NCI-H774 (cell line): ENCODE results near the gene SLC11A1.

ENCODE experiments used
- DNase-seq: peaks from one replicate; lab custom pipeline; 2025; lab: John Stamatoyannopoulos, UW

SLC11A1 gene, protein sequence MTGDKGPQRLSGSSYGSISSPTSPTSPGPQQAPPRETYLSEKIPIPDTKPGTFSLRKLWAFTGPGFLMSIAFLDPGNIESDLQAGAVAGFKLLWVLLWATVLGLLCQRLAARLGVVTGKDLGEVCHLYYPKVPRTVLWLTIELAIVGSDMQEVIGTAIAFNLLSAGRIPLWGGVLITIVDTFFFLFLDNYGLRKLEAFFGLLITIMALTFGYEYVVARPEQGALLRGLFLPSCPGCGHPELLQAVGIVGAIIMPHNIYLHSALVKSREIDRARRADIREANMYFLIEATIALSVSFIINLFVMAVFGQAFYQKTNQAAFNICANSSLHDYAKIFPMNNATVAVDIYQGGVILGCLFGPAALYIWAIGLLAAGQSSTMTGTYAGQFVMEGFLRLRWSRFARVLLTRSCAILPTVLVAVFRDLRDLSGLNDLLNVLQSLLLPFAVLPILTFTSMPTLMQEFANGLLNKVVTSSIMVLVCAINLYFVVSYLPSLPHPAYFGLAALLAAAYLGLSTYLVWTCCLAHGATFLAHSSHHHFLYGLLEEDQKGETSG

DNA sequence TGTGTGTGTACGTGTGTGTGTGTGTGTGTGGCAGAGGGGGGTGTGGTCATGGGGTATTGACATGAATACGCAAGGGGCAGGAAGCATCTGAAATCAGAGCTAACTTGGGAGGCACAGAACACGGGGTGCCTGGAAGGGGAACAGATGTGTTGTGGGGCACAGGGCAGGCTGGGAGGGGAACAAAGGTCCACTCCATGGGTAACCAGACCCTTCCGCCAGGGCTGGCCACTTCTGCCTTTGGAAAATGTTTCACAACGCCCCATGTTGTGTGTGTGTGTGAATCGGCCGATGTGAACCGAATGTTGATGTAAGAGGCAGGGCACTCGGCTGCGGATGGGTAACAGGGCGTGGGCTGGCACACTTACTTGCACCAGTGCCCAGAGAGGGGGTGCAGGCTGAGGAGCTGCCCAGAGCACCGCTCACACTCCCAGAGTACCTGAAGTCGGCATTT is at the start of gene SLC11A1:
SLC11A1 (plus strand) TSS at position 358 of the 451 bp plus-strand sequence. CDS start 96 bp downstream, outside the sequence.
- no peak for DNase-seq

DNA sequence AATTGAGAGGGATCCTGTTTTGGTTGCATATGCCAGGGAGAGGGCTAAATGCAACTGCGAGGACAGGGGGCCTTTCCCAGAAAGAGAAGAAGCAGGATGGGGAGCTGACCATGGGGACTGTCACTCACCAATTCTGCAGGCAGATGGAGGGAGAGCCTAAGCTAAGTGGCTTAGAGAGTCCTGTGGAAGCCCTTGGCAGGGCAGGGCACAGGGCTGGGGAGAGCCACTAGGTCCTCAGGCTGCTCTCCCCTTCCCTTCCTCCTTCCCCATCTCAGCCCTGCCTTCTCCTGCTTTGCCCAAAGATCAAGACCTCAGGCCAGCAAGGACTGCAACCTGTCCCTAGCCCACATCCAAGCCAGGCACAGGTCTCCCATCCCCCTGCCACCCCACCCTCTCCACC is 49.8 kb upstream of the SLC11A1 start:
- no peak for DNase-seq

DNA sequence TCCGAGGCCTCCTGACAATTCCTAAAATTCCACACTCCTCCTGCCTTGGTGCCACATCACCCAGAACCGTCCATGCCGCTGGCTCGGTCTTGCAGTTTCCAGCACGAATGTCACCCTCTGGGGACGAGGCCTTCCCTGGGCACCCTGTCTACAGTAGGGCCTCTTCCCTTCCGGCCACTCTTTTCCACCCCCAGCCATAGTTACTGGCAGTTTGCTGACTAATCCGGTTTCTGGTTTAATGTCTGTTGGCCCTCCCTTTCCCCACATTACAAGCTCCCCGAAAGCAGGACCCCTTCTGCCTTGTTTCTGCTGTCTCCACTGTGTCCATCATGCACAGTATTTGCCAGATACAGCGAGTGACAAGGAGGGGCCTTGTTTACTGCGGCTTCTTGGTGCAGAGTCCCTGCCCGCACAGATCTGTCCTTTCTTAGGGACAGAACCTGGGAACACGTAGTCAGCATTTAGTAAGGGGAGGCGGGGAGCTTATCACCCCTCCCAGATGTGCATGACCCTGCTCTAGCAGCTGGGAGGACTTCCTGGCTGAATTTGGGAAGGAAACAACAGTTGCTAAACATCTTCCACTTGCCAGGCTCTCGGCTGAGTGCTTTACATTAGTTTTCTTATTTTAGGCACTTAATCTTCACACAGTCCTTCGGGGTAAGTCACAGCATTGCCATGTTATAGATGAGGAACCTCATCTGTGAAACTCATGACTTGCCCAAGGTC is 49.0 kb upstream of the SLC11A1 start:
- DNase-seq, result no peak

DNA sequence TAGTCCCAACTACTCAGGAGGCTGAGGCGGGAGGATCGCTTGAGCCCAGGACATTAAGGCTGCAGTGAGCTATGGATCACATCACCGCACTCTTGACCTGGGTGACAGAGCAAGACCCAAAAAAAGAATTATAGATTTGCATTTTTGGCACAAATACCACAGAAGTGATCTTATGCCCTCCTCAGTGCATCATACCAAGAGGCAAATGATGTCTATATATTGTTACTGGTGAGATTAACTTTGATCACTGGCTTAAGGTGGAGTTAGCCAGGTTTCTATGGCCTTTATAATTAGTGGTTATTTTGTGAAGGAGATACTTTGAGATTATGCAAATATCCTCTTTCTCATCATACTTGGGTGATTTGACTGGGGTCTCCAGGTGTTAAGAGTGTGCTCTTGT is 47.5 kb upstream of the SLC11A1 start:
- DNase-seq, result no peak

DNA sequence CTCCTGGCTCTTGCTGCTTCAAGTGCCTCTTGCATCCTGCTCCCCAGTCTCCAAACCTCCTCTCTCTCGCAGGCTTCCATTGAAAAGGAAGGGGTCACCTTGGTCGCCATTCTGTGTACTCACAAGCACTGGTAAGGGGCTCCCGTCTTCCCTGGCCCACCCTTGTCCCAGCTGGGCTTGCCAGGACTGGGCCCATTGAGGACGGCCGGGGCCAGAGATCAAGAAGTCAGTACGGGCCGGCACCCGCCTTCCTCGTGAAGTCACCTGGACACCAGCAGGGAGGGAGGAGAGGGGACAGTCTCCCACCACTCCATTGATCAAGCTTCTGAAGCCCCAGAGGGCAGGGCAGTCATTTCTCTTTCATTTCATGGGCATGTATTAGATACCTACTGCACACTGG is 41.4 kb upstream of the SLC11A1 start:
- DNase-seq, result no peak

DNA sequence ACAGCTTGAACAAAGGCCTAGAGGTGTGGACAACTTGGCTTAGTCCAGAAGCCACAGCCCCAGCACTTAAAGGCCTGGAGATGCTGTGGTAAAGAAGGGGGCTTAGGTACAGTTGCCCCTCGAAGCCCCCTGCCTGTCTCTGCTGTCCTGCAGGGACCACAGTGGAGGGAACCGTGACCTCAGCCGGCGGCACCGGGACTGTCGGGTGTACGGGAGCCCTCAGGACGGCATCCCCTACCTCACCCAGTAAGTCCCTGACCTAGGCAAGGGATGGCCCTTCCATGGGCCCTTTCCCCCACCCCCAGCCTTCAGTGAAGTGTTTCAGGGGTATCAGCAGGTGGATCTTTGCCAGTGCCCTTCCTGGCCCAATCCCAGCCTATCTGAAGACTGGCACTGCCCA is 40.7 kb upstream of the SLC11A1 start:
- DNase-seq, result no peak

DNA sequence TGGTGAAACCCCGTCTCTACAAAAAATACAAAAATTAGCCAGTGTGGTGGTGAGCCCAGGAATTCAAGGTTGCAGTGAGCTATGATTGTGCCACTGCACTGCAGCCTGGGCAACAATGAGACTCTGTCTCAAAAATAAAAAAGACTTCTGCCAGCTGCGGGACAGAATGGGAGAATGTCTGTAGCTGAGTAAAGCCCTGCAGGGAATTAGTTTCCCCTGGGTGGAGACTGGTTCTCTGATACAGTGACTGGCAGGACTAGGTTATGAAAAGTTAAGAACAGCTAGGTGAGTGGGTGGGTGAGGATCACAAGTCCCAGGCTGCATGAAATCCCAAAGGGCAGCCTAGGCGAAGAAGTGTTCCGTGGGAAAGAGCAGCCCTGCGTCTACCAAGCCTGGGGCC is 39.2 kb upstream of the SLC11A1 start:
- no peak for DNase-seq

DNA sequence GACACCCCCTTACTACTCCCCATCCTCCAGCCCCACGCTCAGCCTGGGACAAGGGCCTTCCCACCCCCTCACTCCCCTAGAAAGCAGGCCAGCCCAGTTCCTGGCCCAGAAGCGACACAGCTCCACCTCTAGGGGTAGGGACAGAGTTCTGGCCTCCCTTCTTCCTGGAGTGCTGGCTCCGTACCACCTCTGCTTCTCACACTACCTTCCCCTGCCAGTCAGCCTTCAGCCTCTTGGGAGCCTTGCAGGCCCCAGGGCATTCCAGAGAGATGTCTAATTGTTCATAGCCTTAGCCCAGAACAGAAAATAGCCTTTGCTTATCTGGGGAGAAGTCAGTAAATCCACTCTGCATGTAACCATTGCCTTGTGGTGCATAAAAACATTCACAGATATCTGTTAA is 38.5 kb upstream of the SLC11A1 start:
- no peak for DNase-seq

DNA sequence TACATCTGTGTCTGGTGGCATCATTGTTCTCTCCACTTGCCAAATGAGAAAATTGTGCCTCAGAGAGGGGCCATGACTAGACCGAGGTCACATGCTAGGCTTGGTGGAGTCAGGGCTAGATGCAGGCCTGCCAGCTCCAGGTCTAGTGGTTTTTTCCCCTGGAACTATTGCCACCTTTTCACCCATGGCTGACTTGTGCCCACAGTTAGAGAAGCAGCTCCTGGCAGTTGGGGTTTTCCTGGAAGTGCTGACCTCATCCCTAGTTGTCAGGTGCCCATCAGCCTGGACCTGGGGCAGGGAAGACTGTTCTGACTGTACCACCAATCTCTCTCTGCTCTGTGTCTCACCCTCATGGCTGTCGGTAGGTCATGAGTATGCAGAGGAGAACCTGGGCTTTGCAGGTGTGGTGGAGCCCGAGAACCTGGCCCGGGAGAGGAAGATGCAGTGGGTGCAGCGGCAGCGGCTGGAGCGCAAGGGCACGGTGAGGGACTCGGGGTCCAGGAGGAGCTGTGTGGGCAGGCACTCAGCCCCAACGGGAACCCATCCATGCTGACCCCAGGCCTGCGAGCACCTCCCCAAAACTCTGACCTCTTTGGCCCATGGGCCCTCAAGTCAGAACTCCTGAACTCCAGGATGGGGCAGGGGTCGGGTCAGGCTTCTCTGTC is 37.9 kb upstream of the SLC11A1 start:
- DNase-seq, result no peak

DNA sequence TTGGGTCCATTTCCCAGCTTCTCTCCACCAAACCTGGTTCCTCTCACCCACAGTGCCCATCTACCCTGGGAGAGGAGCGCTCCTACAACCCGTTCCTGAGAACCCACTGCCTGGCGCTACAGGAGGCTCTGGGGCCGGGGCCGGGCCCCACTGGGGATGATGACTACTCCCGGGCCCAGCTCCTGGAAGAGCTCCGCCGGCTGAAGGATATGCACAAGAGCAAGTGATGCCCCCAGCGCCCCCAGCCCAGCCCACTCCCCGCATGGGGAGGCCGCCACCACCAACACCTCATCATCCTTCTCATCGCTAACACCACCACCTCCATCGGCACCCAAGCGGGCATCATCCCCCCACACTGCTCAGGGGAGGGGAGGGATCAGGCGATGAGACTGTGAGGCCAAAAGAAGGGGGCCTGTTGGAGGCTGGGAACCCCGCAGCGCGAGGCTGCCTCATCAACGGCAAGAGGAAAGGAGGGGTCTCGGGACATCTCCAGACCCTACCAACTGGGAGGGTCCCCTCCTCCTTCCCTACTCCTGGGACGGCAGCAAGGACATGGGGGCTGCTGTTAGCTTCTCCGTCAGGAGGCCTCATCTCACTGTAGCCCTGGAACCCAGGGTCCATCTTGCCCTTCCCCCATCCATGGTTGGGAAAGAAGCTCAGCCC is 37.2 kb upstream of the SLC11A1 start:
- DNase-seq, result no peak

DNA sequence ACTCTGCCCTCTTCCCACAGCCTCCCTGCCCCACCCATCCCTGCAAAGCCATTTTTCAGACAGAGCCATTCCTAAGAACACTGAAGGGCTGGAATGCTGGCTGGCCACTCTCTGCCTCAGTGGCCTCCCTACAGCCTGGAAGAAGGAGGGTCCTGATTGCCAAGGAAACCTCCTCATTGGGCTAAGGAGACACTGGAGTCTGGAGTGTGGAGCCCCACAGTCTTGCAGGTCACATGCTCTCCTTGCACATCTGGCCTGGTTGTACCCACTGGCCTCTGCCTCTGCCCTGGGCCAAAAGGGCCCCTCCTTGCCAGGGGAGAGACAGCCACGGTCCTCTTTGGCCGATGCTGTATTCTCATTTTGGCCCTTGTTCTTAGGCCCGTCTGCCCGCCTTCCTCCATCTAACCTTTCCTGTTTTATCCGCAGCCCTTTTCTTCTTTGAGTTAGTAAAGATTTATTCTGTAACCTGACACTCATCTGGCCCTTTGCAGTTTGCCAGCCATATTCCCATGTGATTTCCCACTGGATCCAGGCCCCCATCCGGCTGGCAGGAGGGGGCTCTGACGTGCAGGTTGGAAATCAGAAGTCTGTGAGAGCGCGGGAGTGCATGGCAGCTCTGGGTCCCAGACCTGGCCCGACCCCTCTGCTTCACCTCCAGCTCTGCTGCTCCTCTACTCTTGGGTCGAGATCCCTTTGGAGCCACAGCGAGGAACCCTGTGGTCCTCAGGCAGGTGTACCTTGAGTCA is 36.4 kb upstream of the SLC11A1 start:
- no peak for DNase-seq

DNA sequence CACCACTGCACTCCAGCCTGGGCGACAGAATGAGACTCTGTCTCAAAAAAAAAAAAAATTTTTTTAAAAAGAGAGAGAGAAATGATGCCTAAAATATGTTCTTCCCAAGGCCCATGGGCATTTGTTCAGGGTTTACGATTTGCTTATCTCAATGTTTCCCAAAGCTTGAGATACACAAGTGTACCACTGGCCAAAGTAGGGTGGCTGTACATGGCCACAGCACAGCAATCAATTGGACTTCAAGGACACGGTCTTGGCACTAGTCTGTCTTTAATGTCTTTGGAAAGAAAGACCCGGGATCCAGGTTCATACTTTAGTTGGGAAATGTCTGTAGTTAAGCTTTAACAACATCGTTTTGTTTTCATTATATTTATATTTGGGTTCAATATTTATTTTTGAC is 34.9 kb upstream of the SLC11A1 start:
- no peak for DNase-seq

DNA sequence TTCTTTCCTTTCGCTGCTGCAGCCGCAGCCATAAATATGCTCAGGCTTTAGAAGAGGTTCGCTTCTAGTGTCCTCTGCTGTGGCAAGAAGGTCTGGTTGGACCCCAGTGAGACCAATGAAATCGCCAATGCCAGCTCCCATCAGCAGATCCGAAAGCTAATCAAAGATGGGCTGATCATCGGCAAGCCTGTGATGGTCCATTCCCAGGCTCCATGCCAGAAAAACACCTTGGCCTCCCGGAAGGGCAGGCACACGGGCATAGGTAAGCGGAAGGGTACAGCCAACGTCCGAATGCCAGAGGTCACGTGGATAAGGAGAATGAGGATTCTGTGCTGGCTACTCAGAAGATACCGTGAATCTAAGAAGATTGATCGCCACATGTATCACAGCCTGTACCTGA is 28.0 kb upstream of the SLC11A1 start:
- DNase-seq, result no peak

DNA sequence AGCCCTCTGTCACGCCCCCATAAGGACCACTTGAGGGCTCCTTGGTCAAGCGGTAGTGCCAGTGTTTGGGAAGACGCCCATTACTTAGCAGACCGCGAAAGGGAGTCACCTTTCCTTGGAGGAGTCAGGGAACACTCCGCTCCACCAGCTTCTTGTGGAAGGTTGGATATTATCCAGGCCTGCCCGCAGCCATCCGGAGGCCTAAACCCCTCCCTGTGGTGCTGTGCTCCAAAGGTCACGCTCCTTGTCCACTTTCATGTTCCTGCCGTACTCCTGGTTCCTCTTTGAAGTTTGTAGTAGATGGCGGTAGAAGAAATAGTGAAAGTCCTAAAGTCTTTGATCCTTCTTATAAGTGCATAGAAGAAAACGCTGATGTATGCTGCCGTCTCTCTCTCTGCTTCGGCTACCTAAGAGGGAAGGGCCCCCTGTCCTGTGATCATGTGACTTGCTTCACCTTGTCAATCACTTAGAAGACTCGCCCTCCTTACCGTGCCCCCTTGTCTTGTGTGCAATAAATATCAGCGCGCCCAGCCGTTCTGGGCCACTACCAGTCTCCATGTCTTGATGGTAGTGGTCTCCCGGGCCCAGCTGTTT is 27.1 kb upstream of the SLC11A1 start:
- no peak for DNase-seq

DNA sequence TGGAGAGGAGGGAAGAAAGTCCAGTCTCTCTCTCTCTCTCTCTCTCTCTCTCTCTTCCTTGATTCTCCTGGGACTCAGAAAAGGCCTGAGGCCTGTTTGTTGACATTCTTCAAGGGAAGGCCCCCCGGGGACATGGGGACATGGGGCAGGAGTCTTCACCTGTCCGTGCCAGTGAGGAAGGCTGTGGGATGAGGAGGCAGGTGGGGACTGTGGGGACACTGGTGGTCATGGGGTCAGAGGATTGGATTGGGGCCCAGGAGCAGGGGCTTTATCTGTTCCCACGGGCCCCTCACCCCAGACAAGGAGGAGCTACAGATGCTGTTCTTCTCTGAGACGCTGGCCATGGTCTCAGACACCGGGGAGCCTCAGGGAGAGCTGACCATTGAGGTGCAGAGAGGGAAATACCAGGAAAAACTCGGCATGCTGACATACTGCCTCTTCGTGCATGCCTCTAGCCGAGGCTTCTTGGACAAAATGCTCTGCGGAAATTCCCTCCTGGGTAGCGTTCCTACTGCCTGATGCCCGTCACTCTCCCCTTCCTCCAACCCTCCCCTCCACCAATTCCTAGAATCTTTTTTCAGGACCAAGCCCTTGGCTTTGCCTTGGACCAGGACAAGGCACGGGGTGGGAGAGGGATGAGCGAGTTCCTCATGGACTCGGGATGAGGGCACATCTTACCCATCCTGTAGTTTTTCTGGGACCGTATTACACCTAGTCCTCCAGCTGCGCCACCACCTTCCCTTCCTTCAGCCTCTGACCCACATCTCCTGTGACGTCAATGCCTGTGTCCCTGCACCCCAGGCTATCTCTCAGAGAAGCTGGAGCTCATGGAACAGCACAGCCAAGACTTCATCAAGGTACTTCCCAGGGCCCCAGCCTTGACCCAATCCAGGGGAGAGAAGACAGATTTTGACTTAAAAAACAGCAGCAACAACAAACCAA is 24.6 kb upstream of the SLC11A1 start:
- no peak for DNase-seq

DNA sequence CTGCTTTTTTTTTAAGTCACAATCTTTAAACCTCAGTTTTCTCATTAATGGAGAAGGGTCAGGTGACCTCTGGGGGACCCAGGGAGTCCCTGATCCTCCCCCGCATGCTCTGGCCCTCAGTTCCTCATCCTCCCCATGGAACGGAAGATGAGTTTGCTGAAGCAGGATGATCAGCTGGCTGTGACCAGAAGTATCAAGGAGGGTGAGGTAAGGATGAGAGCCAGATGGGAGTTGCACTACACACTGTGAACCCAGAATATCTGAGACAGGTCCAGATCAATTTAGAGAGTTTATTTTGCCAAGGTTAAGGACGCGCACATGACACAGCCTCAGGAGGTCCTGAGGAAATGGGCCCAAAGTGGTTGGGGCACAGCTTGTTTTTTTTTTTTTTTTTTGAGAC is 21.6 kb upstream of the SLC11A1 start:
- DNase-seq, result no peak

DNA sequence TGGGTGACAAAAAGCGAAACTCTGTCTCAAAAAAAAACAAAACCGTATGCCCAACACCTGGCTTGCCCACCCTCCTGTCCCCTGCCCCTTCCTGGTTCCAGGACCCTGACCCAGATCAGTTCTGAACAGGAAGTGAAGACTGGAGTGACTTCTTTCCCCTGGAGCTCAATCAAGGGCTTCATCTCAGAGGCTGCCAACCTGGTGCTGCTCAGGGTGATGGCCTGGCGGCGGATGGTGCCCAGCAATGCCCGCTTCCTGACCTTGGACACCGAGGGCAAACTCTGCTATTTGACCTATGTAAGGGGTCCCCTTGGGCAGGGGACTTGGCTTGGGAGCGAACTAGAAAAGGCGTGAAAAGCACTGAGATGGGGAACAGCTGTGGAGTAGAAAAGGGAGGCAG is 19.5 kb upstream of the SLC11A1 start:
- no peak for DNase-seq

DNA sequence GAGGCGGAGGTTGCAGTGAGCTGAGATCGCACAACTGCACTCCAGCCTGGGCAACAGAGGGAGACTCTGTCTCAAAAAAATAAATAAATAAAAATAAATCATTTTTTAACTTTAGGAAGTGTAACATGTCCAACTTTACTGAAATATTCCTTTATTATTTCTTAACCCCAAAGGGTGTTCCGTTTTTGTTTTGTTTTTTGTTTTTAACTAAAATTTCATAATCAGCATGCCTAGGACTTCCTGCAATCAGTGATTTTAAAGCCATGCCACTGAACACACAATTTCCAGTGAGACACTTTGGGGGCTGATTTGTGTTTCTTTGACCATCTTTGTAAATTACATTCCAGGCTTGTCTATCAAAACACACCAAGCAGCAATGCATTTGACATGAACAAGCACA is 18.3 kb upstream of the SLC11A1 start:
- no peak for DNase-seq

DNA sequence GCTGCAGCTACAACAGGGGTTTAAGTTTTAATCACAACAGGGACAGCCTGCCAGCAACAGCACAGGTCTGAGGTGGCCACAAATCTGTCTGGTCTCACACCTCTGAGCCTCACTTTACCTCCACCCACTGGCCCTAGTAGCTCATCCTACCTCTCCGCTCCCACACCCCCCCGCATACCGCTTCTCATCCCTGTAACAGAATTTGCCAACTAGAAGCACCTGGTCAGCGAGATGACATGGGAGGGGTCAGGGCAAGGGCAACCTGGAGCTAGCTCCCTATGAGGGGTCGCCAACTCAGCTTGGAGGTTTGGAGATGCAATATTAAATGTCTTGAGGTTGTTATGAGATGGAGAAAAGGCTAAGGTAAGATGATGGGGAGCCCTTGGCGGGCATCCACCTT is 17.9 kb upstream of the SLC11A1 start:
- no peak for DNase-seq
